ENCODE measurements around the gene HLA-DRA. TPM values are rescaled to one million over a fixed set of nuclear protein-coding genes. Genes with fewer than 3 reads are reported as not detected.
A peak's percentile ranks its signal among the peaks of the same experiment; 100 is the strongest.

The HLA-DRA gene
- total RNA-seq, 1 donor from 2014 or later: 1,444 TPM

DNA sequence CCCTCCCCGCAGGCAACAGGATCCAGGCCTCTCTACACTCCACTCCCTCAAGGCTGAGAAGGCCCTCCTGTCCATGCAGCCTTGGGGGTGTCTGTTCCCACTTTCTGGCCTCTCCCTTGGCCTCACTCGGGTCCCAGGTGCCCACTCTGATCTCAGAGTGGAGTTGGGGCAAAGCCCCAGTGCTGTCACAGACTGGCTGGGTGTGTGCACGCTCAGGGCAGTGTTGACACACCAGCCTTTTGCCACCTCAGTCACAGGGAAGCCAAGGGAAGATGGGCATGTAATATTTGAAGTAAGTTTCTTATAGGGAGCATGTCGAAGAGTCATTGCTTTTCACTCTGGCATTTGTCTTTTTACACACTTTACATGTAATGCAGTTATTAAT, 44.9 kb downstream of the HLA-DRA start:
- intact Hi-C loops (cut with DNase I): no loop called here
- TF ChIP-seq, protein P1, sequence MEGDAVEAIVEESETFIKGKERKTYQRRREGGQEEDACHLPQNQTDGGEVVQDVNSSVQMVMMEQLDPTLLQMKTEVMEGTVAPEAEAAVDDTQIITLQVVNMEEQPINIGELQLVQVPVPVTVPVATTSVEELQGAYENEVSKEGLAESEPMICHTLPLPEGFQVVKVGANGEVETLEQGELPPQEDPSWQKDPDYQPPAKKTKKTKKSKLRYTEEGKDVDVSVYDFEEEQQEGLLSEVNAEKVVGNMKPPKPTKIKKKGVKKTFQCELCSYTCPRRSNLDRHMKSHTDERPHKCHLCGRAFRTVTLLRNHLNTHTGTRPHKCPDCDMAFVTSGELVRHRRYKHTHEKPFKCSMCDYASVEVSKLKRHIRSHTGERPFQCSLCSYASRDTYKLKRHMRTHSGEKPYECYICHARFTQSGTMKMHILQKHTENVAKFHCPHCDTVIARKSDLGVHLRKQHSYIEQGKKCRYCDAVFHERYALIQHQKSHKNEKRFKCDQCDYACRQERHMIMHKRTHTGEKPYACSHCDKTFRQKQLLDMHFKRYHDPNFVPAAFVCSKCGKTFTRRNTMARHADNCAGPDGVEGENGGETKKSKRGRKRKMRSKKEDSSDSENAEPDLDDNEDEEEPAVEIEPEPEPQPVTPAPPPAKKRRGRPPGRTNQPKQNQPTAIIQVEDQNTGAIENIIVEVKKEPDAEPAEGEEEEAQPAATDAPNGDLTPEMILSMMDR (IDR thresholded peaks at IDR 0.05): no peak
- H3K27me3 ChIP-seq: no peaks in the 10 kb centered on the region

DNA sequence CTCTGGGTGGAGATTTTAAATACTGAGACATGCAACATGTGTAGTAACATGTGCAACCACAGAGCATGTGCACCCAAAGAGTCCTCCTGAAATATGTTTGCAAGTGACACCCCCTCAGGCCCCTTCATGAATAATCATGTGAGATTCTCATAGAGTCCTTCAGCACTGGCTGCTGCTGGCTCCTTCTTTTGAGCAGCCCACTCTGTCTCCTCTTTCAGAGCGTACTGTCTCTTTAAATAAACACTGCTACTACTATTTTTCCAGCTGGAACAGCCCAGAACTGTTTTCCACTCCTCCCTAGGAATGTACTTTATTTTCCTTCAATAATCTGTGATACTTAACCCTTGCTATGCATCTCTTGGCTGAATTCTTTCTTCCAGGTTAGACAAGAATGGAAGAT, 48.4 kb downstream of the HLA-DRA start:
- Histone ChIP-seq H3K4me1 (no peaks in the 10 kb centered on the region), H3K27me3 (no peaks in the 10 kb centered on the region), H3K36me3 (no peaks in the 10 kb centered on the region), H3K27ac (no peak overlapping the region), H3K4me3 (no peak overlapping the region), H3K9me3 (no peaks in the 10 kb centered on the region)
- TF ChIP-seq, protein P1 (IDR thresholded peaks at IDR 0.05): no peak
- ATAC-seq (peak; percentile 49), DNase-seq (no peak)
- intact Hi-C loops (cut with DNase I): no loop called here

More for the DNA sequence above, 44.9 kb downstream of the HLA-DRA start:
- ATAC-seq (peak; percentile 9), DNase-seq (no peak)
- H3K36me3 ChIP-seq: no peaks in the 10 kb centered on the region
- no peaks in the 10 kb centered on the region for H3K4me1 ChIP-seq
- H3K27ac ChIP-seq: no peak overlapping the region
- H3K4me3 ChIP-seq: no peak overlapping the region
- H3K9me3 ChIP-seq: no peaks in the 10 kb centered on the region

DNA sequence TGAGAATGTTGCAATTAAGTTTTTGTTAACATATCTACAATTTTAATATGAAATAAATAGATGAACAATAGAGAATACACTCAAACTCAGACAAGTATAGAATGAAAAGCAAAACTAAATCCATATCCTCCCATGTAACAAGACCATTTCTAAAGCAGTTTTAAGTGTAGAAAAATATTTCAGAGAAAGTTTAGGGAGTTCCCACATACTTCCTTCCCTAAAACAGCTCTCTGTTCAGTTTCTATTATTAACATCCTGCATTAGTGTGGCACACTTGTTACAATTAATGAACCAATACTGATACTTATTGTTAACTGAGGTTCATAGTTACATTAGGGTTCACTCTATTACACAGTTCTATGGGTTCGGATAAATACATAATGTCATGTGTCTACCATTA, 52.0 kb downstream of the HLA-DRA start:
- H3K4me1 ChIP-seq: no peaks in the 10 kb centered on the region
- H3K9me3 ChIP-seq: no peaks in the 10 kb centered on the region
- no peaks in the 10 kb centered on the region for H3K36me3 ChIP-seq
- DNase-seq: no peak
- TF ChIP-seq, protein P1 (IDR thresholded peaks at IDR 0.05): no peak
- intact Hi-C loops (cut with DNase I): no loop called here
- no peak overlapping the region for H3K27ac ChIP-seq
- H3K4me3 ChIP-seq: no peak overlapping the region
- no peak for ATAC-seq
- H3K27me3 ChIP-seq: no peaks in the 10 kb centered on the region

DNA sequence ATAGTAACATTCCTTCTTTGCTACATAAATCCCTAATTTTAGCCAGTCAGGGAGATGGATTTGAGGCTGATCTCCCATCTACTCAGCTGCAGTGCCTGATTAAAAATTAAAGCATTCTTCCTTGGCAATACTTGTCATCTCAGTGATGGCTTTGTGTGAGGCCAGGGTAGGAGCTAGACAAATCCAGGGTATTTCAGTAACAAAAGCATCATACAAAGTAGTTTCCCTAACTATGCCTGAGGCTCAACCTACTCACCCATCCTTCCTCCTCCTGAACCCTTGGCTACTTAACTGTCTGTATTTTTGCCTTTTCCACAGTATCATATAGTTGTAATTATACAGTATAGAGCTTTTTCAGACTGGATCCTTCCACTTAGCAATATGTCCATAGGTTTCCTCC, 52.7 kb downstream of the HLA-DRA start:
- no peak overlapping the region for H3K4me3 ChIP-seq
- no peaks in the 10 kb centered on the region for H3K4me1 ChIP-seq
- no peak for ATAC-seq
- no peak overlapping the region for H3K27ac ChIP-seq
- no peaks in the 10 kb centered on the region for H3K36me3 ChIP-seq
- no peaks in the 10 kb centered on the region for H3K27me3 ChIP-seq
- no peak for DNase-seq
- intact Hi-C loops (cut with DNase I): no loop called here
- TF ChIP-seq, protein P1 (IDR thresholded peaks at IDR 0.05): no peak
- H3K9me3 ChIP-seq: no peaks in the 10 kb centered on the region

Other genes starting within 250 kb of the HLA-DRA start
- 100 TPM for gene PBX2, start 249.7 kb upstream of the HLA-DRA start, total RNA-seq
- 51.9 TPM for gene GPSM3, start 247.2 kb upstream of the HLA-DRA start, total RNA-seq
- gene NOTCH4, start 215.8 kb upstream of the HLA-DRA start, total RNA-seq: 78.7 TPM
- gene TSBP1, start 68.0 kb upstream of the HLA-DRA start, total RNA-seq: not detected
- gene BTNL2, start 32.7 kb upstream of the HLA-DRA start, total RNA-seq: not detected
- 197 TPM for gene HLA-DRB5, start 90.4 kb downstream of the HLA-DRA start, total RNA-seq
- 335 TPM for gene HLA-DRB1, start 150.0 kb downstream of the HLA-DRA start, total RNA-seq
- 111 TPM for gene HLA-DQA1, start 197.5 kb downstream of the HLA-DRA start, total RNA-seq
- 94.9 TPM for gene HLA-DQB1, start 226.8 kb downstream of the HLA-DRA start, total RNA-seq

Measured in upper lobe of right lung (tissue), 1 donor.